Measurements from ENCODE around the gene MB. TPM values are rescaled to one million over a fixed set of nuclear protein-coding genes. Genes with fewer than 3 reads are reported as not detected.

Gene MB
- total RNA-seq, 1 donor: not detected

DNA sequence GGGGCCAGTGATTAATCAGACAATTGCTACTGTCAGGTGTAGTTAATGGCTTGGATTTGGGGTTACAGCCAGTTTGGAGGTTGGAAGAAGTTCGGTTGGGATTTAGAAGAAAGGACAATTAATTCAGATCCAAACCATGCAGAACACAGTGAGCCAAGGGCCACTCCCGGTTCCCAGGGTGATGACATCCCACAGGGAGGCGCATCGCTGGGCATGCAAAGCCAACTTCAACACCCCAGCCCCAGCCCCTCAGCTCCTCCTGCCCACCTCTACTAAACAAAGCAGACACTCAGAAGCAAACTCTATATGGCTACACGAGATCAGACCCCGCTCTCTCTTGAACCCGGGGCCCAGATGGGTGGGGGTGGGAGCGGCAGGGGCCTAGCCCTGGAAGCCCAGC is 10.2 kb downstream of the MB start:
- H3K4me3 ChIP-seq (ENCODE audit: low read depth, low read length): no peak overlapping the region
- no peak for DNase-seq (ENCODE audit: low read depth)
- no peak for TF ChIP-seq CTCF (IDR thresholded peaks at IDR 0.05; ENCODE audit: insufficient read depth, low read length)

DNA sequence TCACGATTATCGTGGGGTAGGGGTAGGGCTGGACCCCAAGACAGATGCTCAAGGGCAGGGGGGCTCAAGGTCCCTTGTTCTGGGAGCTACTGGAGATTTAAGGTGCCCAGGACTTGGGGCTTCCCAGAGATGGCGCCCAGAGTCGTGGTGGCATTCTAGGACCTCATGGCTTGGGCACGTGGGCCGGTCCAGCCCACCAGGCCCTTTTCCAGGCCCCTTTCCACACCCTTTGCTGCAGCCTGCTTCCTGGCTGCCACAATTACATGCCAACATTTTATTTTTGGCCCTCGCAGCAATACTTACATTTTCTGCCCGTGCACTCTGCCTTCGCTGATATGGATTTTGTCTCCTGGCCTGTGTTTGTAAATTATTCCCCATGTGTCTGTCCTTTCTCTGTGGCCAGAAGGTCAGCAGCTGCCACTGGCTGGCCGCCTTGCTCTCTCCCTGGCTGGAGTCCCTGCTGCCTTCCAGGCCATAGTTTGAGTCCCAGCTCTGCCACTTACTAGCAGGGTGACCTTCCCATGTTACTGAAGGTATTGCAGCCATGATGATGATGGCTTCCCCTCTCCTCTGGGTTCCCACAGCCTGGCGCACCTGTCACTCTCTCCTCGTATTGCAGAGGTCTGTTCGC is 11.2 kb downstream of the MB start:
- DNase-seq (ENCODE audit: low read depth): no peak
- no peak overlapping the region for H3K4me3 ChIP-seq (ENCODE audit: low read depth, low read length)
- no peak for TF ChIP-seq CTCF (IDR thresholded peaks at IDR 0.05; ENCODE audit: insufficient read depth, low read length)

- DNase-seq (ENCODE audit: low read depth): no peak
- no peak for TF ChIP-seq CTCF (IDR thresholded peaks at IDR 0.05; ENCODE audit: insufficient read depth, low read length)
- H3K4me3 ChIP-seq (ENCODE audit: low read depth, low read length): no peak overlapping the region
Observed at GRCh38 chr22:35605369-35605680, 11.8 kb downstream of the MB start.

DNA sequence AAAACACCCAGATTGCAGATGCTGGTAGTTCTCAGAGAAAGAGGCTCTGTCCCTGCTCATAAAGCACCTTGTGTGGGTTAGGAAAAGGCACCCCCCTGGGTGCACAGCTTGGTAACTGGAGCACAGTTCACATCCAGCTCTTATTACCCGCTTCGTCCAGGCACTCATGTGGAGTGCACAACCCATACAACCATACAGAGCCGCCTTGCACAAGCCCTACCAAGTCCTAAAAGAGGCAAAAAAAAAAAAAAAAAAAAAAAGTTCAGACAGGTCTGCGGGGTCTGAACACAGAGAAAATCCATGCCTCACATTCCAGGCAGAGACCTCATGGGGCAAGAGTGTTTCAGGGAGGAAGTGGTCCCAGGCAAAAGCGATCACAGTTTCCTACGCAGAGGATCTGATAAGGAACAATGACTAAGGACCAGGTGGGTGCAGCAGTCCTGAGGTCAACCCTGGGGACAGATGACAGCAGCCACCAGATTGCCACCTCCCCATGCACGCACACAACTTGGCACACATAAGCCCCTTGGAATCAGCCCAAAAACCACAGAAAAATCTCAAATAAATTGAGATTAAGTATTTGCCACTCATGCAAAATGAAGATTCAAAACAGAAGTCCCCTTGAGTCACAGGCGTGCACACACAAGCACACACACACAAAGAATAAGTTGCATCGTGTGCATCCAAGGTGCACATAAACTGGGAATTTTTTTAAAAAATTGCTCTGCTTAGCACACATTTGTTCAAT is 12.3 kb downstream of the MB start:
- no peak for TF ChIP-seq CTCF (IDR thresholded peaks at IDR 0.05; ENCODE audit: insufficient read depth, low read length)
- no peak overlapping the region for H3K4me3 ChIP-seq (ENCODE audit: low read depth, low read length)
- DNase-seq (ENCODE audit: low read depth): no peak

GRCh38 chr22:35601743-35602615 is 15.2 kb downstream of the MB start:
- DNase-seq (ENCODE audit: low read depth): peak; percentile 59
- H3K4me3 ChIP-seq (ENCODE audit: low read depth, low read length): no peak overlapping the region
- TF ChIP-seq CTCF (IDR thresholded peaks at IDR 0.05; ENCODE audit: insufficient read depth, low read length): no peak

DNA sequence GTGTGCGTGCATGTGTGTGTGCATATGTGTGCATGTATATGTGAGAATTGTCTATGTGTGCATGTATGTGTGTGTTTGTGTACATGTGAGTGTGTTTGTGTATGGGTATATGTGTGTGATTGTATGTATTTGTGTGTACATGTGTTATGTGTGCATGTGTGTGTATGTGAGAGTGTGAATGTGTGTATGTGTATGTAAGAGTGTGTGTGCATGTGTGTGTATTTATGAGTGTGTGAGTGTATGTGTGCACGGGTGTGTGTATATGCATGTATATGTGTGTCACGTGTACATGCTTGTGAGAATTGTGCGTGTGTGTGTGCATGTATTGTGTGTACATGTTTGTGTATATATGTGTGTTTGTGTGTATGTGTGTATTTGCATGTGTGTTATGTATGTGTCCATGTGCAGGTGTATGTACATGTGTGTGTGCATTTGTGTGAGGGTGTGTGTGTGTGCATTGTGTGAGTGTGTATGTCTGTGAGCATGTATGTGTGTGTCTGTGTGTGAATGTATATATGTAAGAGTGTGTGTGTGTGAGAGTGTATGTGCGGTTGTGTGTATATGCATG is 16.0 kb downstream of the MB start:
- no peak for TF ChIP-seq CTCF (IDR thresholded peaks at IDR 0.05; ENCODE audit: insufficient read depth, low read length)

More for the DNA sequence above, 16.0 kb downstream of the MB start:
- DNase-seq (ENCODE audit: low read depth): no peak
- no peak overlapping the region for H3K4me3 ChIP-seq (ENCODE audit: low read depth, low read length)
